T follicular helper cell (primary cell): ENCODE measurements around the gene NOX1.

Source experiments
- DNase-seq: peaks from one replicate; pipeline ENCODE4 v3.0.0-alpha.2; 2020; ENCODE audit warnings: low read depth
- total RNA-seq, 2 experiments: gene quantifications; one replicate each; lab custom pipeline; 2026; lab: John Stamatoyannopoulos, UW

Gene NOX1
- 0 reads per million in 2 experiments for total RNA-seq

DNA sequence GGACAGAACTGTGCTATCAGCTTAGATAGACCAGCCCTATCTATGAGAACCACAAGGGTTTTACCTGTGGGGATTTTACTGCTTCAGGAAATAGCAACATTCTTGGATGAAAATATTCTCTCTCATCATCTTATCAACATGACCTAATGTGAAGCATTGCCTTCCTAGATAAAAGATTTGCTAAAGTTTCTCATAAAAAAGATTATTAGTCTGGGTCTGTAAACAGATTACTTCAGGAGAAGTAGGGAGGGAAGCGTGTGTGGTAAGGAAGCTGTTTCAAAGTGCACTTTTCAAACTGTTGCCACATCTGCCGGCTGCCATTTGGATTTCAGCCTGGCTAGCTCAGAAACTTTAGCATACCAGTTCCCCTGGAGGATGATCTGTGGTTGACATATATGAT lies at the start of gene NOX1:
TSS of gene NOX1 (minus strand) at position 35 of the 400 bp plus-strand sequence. CDS start 220 bp downstream, outside the sequence.
- no peak for DNase-seq

DNA sequence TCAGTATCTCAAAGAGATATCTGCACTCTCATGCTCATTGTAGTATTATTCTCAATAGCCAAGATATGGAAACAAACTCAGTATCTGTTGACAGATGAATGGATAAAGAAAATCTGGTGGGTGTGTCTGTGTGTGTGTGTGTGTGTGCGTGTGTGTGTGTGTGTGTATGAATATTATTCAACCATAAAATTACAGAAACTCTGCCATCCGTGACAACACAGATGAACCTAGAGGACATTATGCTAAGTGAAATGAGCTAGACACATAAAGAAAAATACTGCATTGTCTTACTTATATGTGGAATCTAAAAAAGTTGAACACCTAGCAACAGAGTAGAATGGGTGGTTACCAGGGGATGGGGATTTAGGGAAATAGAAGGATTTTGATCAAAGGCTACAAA lies 41.4 kb upstream of the NOX1 start:
- no peak for DNase-seq

DNA sequence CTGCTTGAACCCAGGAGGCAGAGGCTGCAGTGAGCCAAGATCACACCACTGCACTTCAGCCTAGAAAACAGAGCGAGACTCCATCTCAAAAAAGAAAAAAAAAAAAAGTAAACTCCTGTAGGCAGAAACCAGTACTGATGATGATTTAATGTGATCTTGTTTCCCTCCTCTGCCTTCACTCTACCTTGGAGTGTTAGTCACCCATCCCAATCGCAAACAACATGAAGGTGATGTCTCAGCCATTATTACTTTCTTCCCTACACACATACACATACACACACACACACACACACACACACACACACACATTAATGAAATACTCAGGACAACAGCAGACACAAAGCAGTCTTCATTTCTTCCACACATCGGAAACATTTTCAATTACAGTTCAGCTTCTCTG lies 39.0 kb upstream of the NOX1 start:
- DNase-seq: no peak

GRCh38 chrX:100911731-100912130 lies 37.6 kb upstream of the NOX1 start:
- no peak for DNase-seq

- DNase-seq: no peak
These were observed 31.5 kb upstream of the NOX1 start for GRCh38 chrX:100905620-100906019.

DNA sequence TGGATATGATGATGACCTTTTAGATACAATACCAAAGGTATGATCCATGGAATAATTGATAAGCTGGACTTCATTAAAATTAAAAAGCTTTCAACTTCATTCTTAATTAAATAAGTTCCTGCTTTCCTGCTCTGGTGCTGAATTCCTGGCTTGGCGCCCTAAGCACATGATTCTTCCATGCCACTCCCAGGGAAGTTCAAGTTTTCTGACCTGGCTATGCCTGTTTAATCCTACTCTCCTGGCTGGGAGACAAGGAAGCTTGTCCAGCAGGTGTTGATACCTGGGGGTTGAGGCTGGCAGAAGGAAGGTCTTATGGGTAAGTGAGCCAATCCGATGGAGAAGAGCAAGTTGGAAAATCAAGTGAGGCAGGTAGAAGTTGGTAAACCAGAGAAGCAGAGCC lies 30.3 kb upstream of the NOX1 start:
- DNase-seq: no peak

GRCh38 chrX:100895365-100896075 lies 21.4 kb upstream of the NOX1 start:
- DNase-seq: no peak

DNA sequence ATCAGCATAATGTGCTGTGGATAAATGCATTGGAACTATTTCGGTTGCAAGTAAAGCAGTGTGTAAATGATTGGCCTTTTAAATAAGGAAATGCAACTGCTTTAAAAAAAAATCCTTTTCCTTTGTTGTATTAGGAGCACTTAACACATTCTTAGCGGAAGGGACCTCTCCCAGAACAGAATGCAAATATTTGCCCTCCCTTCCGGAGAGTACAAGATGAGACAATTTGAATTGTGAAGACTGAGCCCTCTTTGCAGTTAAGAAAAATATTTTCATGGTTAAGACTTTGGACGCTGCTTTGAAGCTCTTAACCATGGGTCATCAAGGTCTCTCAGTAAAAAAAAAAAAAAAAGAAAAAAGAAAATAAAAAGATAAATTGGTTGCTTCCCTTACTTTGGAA lies 9.5 kb upstream of the NOX1 start:
- DNase-seq: no peak

- DNase-seq: no peak
These were observed 6.2 kb upstream of the NOX1 start for GRCh38 chrX:100880368-100880767.

DNA sequence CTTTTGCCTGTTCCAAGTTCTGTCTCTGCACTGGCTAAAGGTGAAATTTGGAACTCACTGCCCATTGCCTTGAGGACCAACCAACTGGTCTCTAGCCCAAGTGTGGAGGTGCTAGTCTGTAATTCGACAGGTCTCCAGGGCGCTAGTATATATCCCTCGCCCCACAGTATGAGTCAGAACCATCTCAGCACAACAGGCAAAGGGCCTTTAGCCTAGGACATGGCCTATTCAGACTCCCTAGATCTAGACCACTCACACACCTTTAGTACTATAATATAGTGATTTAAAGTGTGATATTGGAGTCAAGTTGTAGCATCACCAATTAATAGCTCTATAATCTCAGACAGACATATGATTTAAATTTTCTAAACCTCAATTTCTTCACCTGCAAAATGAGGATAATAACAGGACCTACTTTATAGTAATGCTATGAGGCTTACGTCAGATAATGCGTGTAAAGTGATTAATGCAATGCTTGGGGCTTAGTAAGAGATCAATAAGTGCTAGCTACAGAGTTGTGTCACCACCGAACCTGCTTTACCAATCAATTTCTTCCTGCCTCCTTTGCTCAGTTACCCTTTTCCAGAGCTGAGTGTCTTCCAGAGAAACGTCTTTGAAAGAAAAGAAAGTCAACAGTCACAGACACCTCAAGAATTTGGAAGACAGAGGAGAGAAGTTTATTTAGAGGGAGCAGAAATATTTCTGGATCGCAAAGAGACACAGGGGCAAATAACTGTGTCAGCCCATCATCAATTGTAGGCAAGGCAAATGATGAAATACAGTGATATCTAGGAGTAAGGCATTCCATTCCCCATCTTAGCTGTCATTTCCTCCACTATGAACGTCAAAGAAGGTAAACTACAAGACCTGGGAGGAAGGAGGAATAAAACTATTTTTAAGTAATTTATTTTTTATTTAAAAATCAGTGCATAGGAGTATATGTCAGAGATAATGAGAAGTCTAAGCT lies 2.3 kb downstream of the NOX1 start:
- no peak for DNase-seq

GRCh38 chrX:100870527-100870926 lies 3.6 kb downstream of the NOX1 start:
- no peak for DNase-seq

DNA sequence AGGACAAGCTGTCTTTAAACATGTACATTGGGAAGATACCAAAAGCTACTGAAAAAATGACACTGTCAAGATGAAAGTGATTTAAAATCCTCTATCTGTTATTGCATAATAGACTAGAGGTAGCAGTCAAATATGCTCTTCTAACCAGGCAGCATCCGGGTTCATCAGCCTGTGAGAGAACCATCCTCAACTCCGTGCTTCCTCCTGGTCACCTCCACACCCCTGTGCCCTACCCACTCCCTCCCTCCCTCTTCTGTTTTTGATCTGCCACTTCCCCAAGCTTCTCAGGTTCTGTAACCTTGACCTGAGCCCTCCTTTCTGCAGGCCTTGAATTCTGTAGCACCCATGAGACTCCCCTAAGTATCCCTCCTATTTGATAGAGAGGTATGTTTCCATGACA lies 5.9 kb downstream of the NOX1 start:
- DNase-seq: no peak

DNA sequence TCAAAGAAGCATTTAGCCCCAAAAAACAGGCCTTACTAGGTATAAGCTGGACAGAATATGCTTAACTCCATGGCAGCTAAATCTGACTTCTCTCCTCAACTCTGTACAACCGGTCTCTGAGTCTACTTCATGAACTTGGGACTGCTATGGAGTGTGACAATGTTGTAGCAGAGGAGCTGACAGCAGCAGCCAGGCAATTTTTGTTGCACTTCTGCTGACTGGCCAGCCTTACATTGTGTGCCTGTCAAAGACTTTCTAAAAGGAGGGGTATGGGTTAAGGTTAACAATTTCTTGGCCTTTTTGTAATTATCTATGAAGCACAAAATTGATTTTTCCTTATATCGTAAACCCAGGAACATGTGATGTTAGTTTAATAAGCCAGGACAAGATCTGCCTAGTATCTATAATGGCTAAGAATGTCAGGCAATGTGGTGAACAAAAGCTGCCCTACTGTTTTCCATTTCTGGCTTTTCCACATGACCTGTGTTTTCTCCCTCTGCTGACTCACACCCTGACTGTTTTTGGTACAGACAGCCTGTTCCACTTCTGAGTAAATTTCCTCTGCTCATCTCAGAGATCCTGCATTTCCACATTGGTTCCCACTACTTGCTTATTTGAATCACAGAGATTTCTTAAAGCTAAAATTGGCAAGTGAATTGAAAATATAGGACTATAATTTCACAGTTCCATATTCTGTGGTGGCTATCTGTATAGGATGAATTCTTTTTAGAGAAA lies 9.3 kb downstream of the NOX1 start:
- no peak for DNase-seq

DNA sequence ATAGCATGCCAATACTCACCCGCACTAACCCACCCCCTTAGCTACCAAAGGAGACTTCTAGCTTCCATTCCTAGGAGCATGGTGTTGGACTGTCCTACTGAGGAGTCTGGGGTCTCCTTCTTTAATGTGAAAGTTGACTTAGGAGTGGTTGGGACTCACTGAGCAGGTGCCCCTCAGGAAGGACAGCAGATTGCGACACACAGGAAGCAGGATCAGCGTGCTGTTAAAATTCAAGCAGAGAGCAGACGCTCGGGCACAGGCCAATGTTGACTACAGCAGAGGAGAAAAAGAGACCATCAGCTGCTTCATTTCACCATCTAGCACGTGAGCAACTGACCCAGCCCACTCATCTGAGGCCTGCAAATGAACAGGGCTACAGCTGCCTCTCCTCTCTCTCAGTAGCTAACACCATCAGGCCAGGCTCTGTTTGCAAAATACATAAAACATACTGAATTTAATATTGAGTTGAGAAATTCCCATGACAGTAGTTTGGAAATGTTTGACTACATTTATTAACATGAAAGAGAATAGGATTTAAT lies 10.8 kb downstream of the NOX1 start:
- DNase-seq: no peak

DNA sequence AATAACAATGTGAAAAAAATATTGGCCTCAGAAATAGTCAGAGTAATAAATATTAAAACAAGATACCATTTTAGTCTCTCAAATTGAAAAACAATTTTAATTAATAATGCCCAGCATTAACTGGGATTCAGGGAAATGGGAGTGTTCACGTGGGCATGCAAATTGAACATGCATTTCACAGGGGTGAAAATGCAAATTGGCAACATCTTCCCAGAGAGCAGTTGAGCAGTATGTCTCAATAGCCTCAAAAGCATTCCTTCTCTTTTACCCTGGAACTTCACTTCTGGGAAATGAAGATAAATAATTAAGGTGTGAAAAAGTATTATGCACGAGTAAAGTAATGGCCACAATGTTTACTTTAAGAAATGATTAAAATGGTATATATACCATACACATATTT lies 21.3 kb downstream of the NOX1 start:
- no peak for DNase-seq

DNA sequence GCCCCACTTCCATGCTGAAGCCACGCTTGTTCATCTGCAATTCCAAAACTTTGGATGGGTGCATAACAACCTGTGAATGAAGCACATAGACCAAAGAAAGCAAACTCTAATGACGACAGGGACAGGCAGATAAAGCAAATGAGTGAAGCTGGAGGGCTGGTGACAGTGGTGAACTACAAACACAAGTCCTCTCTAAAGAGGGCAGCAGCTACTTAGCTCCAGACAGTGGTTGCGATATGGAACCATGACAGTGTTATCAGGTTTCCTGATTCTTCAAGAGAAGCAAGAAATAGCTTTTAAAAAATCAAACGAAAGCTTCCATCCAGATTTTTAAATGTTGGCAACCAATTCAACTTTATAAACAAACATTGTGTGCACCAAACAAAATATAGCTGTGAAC lies 23.8 kb downstream of the NOX1 start:
- no peak for DNase-seq

DNA sequence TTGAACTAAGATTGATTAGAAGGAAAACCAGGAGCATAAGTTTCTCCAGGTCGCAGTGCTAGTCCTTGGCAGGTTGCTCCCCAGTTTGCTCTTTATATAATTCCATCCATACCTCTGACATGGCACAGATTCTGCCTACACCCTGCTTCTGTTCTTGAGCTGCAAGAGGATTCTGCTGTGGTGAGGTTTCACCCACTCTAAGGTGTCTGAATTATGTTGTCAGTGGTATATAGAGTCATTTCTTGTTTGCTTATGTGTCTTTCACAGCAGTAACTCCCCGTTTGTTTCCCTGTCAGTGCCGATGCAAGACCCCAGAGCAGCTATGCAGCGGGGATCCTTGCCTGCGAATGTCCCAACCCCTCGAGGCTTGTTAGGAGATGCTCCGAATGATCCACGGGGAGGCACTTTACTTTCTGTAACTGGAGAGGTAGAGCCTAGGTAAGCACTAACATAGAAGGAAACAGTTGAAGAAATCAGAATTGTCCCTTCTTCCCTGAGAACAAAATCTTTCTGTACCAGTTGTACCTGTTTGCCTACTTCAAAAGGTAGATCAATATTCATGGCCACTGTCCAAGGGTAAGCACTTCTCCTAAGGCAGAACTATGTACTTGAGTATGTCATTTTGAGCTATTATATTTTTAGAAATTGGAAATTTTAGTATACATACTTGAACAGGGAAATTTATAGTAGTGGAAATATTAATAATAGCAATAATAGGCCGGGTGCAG lies 42.8 kb downstream of the NOX1 start:
- no peak for DNase-seq

GRCh38 chrX:100830547-100830946 lies 43.6 kb downstream of the NOX1 start:
- DNase-seq: no peak

GRCh38 chrX:100830143-100830542 lies 44.0 kb downstream of the NOX1 start:
- DNase-seq: no peak

GRCh38 chrX:100829730-100830129 lies 44.4 kb downstream of the NOX1 start:
- no peak for DNase-seq
